HG03469 (cell line): ENCODE results near the gene FLOT1.

Experiments
- ATAC-seq: cut with Tn5 transposase; IDR thresholded peaks from one replicate; pipeline ENCODE4 v1.9.1; 2021; ENCODE audit warnings: mild to moderate bottlenecking, moderate library complexity, moderate number of reproducible peaks; ENCODE audit not compliant: unreplicated experiment

FLOT1 gene

GRCh38 chr6:30705620-30706019 lies 36.9 kb downstream of the FLOT1 start:
- no peak for ATAC-seq

GRCh38 chr6:30703821-30704220 lies 38.7 kb downstream of the FLOT1 start:
- no peak for ATAC-seq

- ATAC-seq, result no peak
Observed at GRCh38 chr6:30703011-30703410, 39.5 kb downstream of the FLOT1 start.

- ATAC-seq, result no peak
Observed at GRCh38 chr6:30700340-30700739, 42.1 kb downstream of the FLOT1 start.

GRCh38 chr6:30696432-30696831 lies 46.1 kb downstream of the FLOT1 start:
- ATAC-seq, result no peak

GRCh38 chr6:30691208-30691847 lies 51.2 kb downstream of the FLOT1 start:
- no peak for ATAC-seq

- ATAC-seq, result no peak
Observed at GRCh38 chr6:30690403-30691207, 51.9 kb downstream of the FLOT1 start, which contains the start of gene NRM. Gene NRM, minus strand, starts transcription at chr6:30690984. Its CDS starts 10 bp downstream, at chr6:30690974.

- ATAC-seq, result no peak
Observed at GRCh38 chr6:30689985-30690384, 52.5 kb downstream of the FLOT1 start.

- no peak for ATAC-seq
Observed at GRCh38 chr6:30689022-30689865, 53.2 kb downstream of the FLOT1 start.

GRCh38 chr6:30688569-30688968 lies 53.9 kb downstream of the FLOT1 start:
- ATAC-seq, result no peak

- no peak for ATAC-seq
Observed at GRCh38 chr6:30687659-30688431, 54.6 kb downstream of the FLOT1 start.

GRCh38 chr6:30686908-30687658 lies 55.4 kb downstream of the FLOT1 start:
- peak; percentile 33 for ATAC-seq

GRCh38 chr6:30686009-30686907 lies 56.2 kb downstream of the FLOT1 start, which contains the start of gene PPP1R18:
Gene PPP1R18, minus strand, starts transcription at chr6:30686645. Its CDS starts 627 bp downstream, at chr6:30686018.
- ATAC-seq, result no peak

GRCh38 chr6:30685157-30686008 lies 57.1 kb downstream of the FLOT1 start:
- no peak for ATAC-seq

- ATAC-seq, result no peak
Observed at GRCh38 chr6:30684386-30685156, 57.9 kb downstream of the FLOT1 start.

GRCh38 chr6:30683980-30684338 lies 58.5 kb downstream of the FLOT1 start:
- ATAC-seq, result no peak
